Measurements from ENCODE around the gene CYP8B1. TPM values are rescaled to one million over a fixed set of nuclear protein-coding genes. Genes with fewer than 3 reads are reported as not detected.
"Not testable (repeated sequence)": the region's sequence is repeated elsewhere in the genome, so short reads cannot be mapped to it uniquely, and the experiment has no call there.

The CYP8B1 gene
- polyA plus RNA-seq, 1 donor: 0.09 TPM

DNA sequence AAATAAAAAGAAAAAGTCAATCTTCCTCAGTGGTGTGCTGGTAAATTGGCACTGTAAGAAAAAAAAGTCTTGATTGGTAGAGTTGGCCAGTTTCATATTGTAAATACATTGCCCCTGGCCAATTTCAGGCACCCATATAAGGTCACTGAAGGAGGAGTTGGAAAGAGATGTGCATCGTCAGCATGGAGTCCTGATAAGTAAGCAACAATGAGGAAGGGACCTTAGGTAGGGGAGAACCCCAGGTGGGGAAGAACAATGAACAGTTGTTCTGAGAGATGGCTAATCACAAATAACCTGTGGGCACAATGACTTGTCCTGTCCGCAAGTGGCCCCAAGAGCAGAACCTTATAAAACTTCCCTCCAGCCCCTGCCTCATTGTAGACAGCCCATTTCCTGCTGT is 8.6 kb upstream of the CYP8B1 start:
- no peak for DNase-seq (ENCODE audit: low read depth)

DNA sequence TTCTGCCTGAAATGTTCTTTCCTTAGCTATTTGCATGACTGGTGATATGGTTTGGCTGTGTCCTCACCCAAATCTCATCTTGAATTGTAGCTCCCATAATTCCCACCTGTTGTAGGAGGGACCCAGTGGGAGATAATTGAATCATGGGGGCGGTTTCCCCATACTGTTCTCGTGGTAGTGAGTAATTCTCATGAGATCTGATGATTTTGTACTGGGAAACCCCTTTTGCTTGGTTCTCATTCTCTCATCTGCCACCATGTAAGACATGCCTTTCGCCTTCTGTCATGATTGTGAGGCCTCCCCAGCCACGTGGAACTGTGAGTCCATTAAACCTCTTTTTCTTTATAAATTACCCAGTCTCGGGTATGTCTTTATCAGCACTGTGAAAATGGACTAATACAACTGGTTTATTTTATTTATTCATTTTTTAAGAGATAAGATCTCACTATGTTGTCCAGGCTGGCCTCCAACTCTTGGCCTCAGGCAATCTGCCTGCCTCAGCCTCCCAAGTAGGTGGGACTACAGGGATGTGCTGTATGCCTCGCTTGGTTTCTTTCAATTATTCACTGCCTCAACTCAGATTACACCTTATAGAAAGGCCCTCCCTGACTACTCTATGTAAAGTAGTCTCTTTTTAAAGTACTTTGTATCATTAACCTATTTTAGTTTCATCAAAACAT is 7.7 kb upstream of the CYP8B1 start:
- DNase-seq (ENCODE audit: low read depth): not testable (repeated sequence)

- DNase-seq (ENCODE audit: low read depth): peak; percentile 29
Measured at GRCh38 chr3:42880601-42881451, 5.1 kb upstream of the CYP8B1 start.

DNA sequence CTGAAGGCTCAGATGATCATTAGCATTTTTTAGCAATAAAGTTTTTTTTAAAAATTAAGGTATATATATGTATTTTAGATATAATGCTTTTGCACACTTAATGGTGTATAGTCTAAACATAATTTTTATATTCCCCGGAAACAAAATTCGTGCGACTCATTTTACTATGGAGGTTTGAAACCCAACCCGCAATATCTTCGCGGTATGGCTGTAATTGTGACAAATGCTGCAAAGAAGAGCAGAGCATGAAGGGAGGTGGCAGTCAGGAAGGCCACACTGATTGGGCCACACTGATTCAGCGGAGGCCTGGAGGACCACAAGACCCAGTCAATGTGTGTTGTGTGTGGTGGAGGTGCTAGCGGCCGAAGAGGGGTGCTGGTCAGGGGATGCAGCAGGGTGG is 4.5 kb upstream of the CYP8B1 start:
- DNase-seq (ENCODE audit: low read depth): no peak

- DNase-seq (ENCODE audit: low read depth): no peak
Measured at GRCh38 chr3:42877881-42878280, 2.2 kb upstream of the CYP8B1 start.

DNA sequence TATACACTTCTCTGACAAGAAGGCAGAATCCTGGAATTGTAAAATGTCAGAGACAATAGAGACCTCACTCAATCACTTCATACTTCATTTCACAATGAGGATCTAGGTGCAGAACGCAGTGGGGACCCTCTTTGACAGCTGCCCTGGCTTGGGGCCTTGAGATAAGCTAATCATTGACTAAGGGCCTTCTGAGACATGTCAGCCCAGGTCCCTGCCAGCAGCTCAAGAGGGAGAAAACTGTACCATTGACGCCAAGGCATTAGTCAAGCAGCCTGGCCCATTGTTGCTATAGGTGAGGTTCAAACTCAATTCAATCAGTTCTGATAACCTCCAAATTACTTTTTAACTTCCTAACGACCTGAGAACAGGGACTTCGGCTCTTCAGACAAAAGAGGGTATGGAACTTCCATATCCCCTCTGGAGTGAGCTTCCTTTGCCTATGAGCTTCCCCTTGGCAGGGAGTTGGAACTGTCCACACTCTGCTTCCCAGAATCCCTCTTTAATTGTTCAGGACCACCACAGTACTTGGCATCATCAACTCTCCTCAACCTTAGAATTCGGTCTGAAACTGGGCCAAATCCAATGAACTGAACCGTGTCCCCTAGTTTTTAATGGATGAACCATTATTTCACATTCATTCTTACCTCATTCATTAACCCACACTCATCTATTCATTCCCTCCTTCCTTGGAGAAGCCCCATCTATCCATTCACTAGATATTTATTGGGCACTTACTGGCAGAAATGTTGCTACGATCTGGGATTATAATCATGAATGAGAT is 1.5 kb upstream of the CYP8B1 start:
- DNase-seq (ENCODE audit: low read depth): no peak

DNA sequence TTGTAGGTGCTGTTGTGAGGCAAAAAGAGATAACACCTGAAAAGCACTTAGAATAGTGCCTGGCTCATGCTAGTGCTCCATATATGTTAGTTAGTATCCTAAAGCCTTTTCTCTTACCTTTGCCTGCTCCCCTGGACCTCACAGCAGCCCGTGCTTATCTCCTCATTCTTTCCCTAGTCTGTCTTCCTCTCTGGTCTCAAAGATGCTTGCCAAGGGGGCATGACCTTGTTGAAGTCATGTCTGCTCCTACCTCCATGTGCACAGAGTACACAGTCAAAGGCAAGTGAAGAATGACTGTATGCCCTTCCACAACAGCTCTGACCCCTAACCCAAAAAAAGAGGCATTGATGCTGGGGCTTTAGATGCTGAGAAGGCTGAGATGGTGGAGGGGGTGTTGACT is 722 bp upstream of the CYP8B1 start:
- no peak for DNase-seq (ENCODE audit: low read depth)

DNA sequence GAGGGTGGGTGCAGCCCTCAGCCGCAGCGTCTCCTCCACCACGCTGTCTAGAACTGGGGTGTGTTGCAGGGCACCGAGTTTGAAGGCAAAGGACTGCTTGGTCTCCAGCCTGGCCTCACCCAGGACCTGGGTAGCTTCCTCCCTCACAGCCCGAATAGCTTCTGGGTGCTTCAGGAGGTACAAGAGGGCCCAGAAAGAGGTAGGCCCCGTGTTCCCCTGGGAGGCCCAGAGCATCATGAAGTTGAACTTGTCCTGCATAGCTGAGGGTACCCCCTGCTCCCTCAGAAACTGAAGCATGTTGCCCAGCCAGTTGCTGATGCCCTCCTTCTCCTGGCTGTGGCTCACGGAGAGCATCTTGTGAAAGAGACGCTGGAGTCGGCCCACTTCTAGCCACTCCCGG is 930 bp downstream of the CYP8B1 start:
- no peak for DNase-seq (ENCODE audit: low read depth)

- DNase-seq (ENCODE audit: low read depth): no peak
Measured at GRCh38 chr3:42873221-42873982, 2.3 kb downstream of the CYP8B1 start.

DNA sequence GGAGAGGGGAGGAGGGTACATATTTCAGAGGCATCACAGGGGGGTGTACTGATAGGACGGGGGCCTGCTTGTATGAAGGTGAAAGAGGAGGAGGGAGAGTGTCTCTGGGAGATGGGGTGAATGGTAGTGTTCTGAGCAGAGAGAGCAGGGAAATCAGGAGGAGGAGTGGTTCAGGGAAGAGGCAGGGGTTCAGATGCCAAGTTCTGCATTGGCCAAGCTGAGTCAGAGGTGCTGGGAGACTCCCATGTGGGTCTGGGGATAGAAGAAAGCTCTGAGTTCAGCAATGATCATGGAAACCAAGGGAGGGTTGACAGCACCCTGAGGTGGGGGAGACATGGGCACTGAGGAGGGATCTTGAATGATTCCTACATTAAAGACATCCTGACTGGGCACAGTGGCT is 3.0 kb downstream of the CYP8B1 start:
- DNase-seq (ENCODE audit: low read depth): no peak

GRCh38 chr3:42871592-42872196 is 4.0 kb downstream of the CYP8B1 start:
- DNase-seq (ENCODE audit: low read depth): no peak

- DNase-seq (ENCODE audit: low read depth): no peak
Measured at GRCh38 chr3:42868841-42869240, 6.8 kb downstream of the CYP8B1 start.

GRCh38 chr3:42867138-42867537 is 8.5 kb downstream of the CYP8B1 start:
- DNase-seq (ENCODE audit: low read depth): no peak

- DNase-seq (ENCODE audit: low read depth): no peak
Measured at GRCh38 chr3:42865256-42865655, 10.4 kb downstream of the CYP8B1 start.

GRCh38 chr3:42864321-42864950 is 11.2 kb downstream of the CYP8B1 start:
- DNase-seq (ENCODE audit: low read depth): no peak

GRCh38 chr3:42856544-42856943 is 19.1 kb downstream of the CYP8B1 start:
- DNase-seq (ENCODE audit: low read depth): no peak

DNA sequence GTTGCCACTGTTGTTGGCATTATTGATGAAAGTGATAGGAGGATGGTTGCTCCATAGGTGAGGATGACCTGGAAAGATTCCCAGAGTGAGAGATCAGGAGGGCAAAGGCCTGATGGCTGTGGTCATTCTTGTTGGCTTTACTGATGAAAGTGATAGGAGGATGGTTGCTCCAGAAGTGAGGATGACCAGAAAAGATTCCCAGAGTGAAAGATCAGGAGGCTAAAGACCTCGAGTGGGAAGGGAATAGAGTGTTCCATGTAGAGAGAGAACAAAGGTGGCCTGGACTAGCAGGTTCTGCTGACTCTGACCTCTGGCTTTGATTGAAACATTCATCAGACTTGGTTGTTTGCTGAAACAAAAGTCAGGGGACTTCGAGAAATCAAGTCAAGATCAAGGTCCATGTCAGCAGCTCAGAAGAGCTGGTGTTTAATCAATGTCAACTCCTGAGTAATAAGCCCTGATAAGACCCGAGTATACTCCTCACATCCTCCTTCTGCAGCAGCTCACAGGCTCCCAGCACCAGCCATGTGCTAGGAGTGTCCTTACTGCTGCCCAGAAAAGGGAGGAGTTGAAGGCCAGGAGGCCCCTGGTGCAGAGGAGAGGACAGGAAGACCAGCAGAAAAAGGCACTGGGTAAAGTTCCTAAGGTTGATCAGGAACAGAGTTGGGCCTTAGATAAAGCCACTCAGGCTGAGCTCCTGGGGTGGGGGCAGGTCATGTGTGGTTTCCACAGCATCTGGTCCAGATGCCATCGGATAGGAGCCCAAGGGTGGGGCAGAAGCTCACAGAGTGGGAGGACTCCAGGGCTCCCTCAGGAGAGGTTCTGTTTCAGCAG is 19.9 kb downstream of the CYP8B1 start:
- DNase-seq (ENCODE audit: low read depth): no peak

DNA sequence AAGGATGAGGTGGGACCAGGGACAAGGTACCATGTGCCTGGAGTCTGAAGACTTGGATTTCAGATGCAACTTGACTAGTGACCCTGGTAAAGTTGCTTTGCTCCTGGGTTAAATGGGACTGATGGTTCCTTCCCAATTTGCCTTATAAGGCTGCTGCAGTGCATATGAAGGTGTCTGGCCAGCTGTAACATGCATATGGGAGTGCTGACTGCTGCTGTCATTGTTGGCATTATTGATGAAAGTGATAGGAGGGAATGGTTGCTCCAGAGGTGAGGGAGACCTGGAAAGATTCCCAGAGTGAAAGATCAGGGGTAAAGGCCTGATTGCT is 20.5 kb downstream of the CYP8B1 start:
- no peak for DNase-seq (ENCODE audit: low read depth)

DNA sequence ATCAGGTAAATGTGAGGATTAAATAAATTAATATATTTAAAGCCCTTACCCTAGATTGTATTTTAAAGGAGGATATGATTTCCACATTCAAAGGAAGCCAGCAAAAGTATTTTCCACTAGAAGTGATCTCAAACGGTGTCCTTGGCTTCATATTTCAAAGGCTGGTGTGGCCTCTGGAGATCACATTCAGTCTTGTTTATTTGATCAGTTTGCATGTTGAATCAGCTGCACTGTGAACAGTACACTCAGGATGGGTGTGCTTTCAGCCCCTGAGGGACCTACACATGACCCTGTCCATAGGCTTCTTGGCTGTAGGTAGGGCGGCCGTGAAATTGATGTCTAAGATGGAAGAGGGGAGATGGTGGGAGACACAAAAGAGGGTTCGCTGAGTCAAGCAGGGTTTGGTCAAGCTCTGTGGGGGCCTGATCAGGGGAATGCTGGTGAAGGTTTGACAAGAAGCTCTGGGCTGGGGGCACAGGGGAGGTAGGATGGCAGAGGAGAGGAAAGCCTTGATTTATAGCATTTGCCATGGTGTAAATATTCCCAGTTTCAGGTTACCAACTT is 21.9 kb downstream of the CYP8B1 start:
- DNase-seq (ENCODE audit: low read depth): no peak

DNA sequence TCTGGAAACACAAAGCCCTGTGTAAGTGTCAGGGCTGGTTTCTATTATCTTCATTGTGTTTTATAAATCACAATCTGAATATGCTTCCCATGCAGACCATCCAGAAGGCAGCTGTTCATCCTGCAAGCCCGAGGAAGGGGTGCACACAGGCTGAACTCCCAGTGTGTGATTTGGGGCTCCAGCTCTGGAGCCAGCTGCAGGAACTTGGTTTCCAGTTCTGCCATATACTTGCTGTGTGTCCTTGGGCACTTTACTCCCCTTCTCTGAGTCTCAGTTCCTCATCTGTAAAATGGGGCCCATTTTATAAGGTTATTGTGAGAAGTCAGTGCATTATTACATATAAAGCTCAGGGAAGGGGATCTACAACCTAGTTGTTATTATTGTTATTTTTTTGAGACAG is 22.6 kb downstream of the CYP8B1 start:
- DNase-seq (ENCODE audit: low read depth): no peak

Measured in forelimb muscle (tissue), 1 donor.